Measurements from ENCODE around the gene NTF4.

DNA sequence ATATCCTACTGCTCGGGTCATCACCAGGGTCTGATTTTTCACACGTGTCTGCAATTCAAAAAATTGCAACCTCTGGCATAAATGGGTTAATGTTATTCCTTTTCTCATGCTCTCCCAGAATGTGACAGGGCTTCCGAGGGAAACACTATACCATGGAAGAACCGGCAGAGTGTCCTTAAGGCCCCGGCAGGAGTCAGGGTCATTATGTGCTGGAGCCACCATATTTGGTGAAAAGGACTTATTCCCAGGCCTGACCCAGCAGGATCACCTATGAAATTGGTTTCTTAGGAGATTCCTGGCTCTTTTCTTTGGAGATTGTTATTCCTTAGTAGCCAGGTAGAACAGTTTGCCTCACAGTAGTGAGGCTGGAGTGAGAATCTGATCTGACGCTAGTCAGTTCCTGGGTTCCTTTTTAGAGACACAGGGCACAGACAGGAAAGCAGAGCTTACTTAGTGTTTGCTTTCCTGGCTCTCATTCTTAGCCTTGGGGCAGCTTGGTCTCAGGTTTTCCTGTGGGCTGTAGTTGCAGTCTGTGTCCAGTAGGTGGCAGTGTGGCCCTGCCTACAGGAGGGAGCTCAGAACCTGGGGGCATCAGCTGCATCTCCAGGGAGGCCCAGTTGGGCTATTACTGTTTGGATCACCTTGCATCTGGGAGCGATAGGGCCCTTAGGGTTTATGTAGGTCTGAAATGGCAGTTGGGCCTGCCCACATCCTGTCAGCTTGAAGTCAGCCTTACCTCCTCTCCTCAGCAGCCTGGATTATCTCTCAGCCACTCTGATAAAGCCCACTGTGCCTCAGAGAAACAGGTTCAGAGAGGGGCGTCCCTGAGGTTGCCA lies 33.1 kb upstream of the NTF4 start:
- no peak for TF ChIP-seq ZNF274 (IDR thresholded peaks at IDR 0.05; ENCODE audit: low read depth, low read length)
- TF ChIP-seq YY1 (IDR thresholded peaks at IDR 0.05; ENCODE audit: insufficient read depth, insufficient read length), result no peak
